Type B pancreatic cell (in vitro differentiated cells): ENCODE measurements around the gene ALG6. TPM values are rescaled to one million over a fixed set of nuclear protein-coding genes. Genes with fewer than 3 reads are reported as not detected.

Experiments
- DNase-seq: peaks from one replicate; pipeline ENCODE4 v3.0.0; 2021; ENCODE audit warnings: mixed read lengths; ENCODE audit not compliant: unreplicated experiment; ENCODE audit errors: extremely low spot score
- H3K27ac Mint-ChIP-seq: 2 replicates; pipeline ENCODE4 v1.8.0; 2021; ENCODE audit warnings: mild to moderate bottlenecking, mixed read lengths
- H3K27me3 Mint-ChIP-seq: 2 replicates; pipeline ENCODE4 v1.8.0; 2021; ENCODE audit warnings: mixed read lengths
- H3K36me3 Mint-ChIP-seq: 2 replicates; pipeline ENCODE4 v1.8.0; 2021; ENCODE audit warnings: mixed read lengths
- H3K4me1 Mint-ChIP-seq: one replicate; pipeline ENCODE4 v1.8.0; 2021; ENCODE audit warnings: mixed read lengths; ENCODE audit not compliant: unreplicated experiment
- H3K4me3 Mint-ChIP-seq: 2 replicates; pipeline ENCODE4 v1.8.0; 2021; ENCODE audit warnings: mild to moderate bottlenecking, mixed read lengths
- H3K9me3 Mint-ChIP-seq: 2 replicates; pipeline ENCODE4 v1.8.0; 2021; ENCODE audit warnings: mixed read lengths
- total RNA-seq: library from RNA; stranded (reverse); gene quantifications from 2 replicates; pipeline ENCODE4 v1.2.1, GENCODE V29; 2021; ENCODE audit warnings: low replicate concordance
- TF ChIP-seq, protein P1 (sequence below): fragments of 200-600 bp; sonication (generic); conservative IDR thresholded peaks from 2 replicates; pipeline ENCODE4 v1.5.0; 2021; ENCODE audit warnings: antibody characterized with exemption, mild to moderate bottlenecking

Gene ALG6
- total RNA-seq, 1 donor from 2014 or later = 20.5 TPM

DNA sequence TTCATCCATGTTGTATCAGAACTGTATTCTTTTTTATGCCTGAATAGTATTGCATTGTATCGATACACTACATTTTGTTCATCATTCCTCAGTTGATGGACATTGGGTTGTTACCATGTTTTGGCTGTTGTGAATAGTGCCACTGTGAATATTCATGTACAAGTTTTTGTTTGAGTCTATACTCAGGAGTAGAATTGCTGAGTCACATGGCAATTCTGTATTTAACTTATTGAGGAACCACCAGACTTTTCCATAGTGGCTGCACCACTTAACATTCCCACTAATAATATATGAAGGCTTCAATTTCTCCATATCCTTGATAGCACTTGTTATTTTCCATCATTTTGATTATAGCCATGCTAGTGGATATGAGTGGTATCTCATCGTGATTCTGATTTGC is 56.2 kb downstream of the ALG6 start:
- H3K4me1 Mint-ChIP-seq = no peaks in the 10 kb centered on the region
- no peak for DNase-seq
- TF ChIP-seq, protein P1, sequence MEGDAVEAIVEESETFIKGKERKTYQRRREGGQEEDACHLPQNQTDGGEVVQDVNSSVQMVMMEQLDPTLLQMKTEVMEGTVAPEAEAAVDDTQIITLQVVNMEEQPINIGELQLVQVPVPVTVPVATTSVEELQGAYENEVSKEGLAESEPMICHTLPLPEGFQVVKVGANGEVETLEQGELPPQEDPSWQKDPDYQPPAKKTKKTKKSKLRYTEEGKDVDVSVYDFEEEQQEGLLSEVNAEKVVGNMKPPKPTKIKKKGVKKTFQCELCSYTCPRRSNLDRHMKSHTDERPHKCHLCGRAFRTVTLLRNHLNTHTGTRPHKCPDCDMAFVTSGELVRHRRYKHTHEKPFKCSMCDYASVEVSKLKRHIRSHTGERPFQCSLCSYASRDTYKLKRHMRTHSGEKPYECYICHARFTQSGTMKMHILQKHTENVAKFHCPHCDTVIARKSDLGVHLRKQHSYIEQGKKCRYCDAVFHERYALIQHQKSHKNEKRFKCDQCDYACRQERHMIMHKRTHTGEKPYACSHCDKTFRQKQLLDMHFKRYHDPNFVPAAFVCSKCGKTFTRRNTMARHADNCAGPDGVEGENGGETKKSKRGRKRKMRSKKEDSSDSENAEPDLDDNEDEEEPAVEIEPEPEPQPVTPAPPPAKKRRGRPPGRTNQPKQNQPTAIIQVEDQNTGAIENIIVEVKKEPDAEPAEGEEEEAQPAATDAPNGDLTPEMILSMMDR = no peak
- H3K36me3 Mint-ChIP-seq = peaks cover 7% of the 10 kb centered on the region
- no peak overlapping the region for H3K27ac Mint-ChIP-seq
- no peaks in the 10 kb centered on the region for H3K27me3 Mint-ChIP-seq
- no peaks in the 10 kb centered on the region for H3K9me3 Mint-ChIP-seq
- no peak overlapping the region for H3K4me3 Mint-ChIP-seq

GRCh38 chr1:63428815-63429214 is 61.4 kb downstream of the ALG6 start:
- Mint-ChIP-seq H3K27ac (no peak overlapping the region), H3K4me3 (no peak overlapping the region), H3K36me3 (peaks cover 23% of the 10 kb centered on the region), H3K4me1 (no peaks in the 10 kb centered on the region), H3K27me3 (no peaks in the 10 kb centered on the region), H3K9me3 (peaks cover 8% of the 10 kb centered on the region)
- DNase-seq = no peak
- TF ChIP-seq, protein P1 = no peak

DNA sequence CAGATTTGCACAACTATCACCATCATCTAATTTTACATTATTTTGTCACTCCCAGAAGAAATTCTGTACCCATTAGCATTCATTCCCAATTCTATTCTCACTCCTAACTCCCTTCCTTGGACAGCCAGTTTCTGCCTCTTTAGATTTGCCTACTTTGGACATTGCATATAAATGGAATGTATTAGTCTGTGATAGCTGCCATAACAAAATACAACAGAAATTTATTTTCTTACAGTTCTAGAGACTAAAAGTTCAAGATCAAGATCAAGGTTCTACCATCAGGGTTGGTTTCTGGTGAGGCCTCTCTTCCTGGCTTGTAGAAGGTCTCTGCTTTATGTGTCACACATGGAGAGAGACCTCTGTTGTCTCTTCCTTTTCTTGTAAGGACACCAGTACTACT is 61.9 kb downstream of the ALG6 start:
- Mint-ChIP-seq H3K27me3 (no peaks in the 10 kb centered on the region), H3K27ac (no peak overlapping the region), H3K36me3 (peaks cover 23% of the 10 kb centered on the region), H3K4me3 (no peak overlapping the region), H3K4me1 (no peaks in the 10 kb centered on the region), H3K9me3 (peaks cover 8% of the 10 kb centered on the region)
- TF ChIP-seq, protein P1 = no peak
- DNase-seq = no peak

DNA sequence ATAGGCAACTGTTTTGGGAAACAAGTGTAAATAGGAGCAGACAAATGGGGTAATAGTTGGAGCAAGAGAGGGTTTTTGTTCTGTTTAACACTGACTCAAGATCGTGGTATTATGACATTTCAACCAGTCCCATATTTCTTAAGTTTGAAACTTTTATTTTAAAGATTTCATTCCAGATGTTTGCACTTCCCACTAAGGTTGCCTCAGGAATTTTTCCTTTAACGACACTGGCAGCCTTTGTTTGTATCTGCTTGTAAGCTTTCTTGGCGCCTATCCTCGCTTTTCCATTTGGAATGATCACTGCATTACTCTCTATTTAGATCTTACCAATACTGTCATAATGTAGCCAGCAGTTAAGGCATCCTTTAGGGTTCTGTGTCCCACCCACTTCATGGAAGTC is 67.7 kb downstream of the ALG6 start:
- TF ChIP-seq, protein P1 = no peak
- H3K4me1 Mint-ChIP-seq = no peaks in the 10 kb centered on the region
- DNase-seq = no peak
- H3K27ac Mint-ChIP-seq = no peak overlapping the region
- H3K36me3 Mint-ChIP-seq = peaks cover 15% of the 10 kb centered on the region
- H3K27me3 Mint-ChIP-seq = no peaks in the 10 kb centered on the region
- peaks cover 8% of the 10 kb centered on the region for H3K9me3 Mint-ChIP-seq
- H3K4me3 Mint-ChIP-seq = no peak overlapping the region

- H3K36me3 Mint-ChIP-seq = no peaks in the 10 kb centered on the region
- H3K4me1 Mint-ChIP-seq = no peaks in the 10 kb centered on the region
These were observed 74.7 kb downstream of the ALG6 start for GRCh38 chr1:63442141-63442475.

More at GRCh38 chr1:63442141-63442475, 74.7 kb downstream of the ALG6 start:
- no peaks in the 10 kb centered on the region for H3K9me3 Mint-ChIP-seq
- no peak overlapping the region for H3K27ac Mint-ChIP-seq
- H3K4me3 Mint-ChIP-seq = no peak overlapping the region
- no peaks in the 10 kb centered on the region for H3K27me3 Mint-ChIP-seq
- TF ChIP-seq, protein P1 = no peak
- no peak for DNase-seq
